ENCODE data around the gene NEB. TPM values are rescaled to one million over a fixed set of nuclear protein-coding genes. Genes with fewer than 3 reads are reported as not detected.
"Not testable (repeated sequence)": the region's sequence is repeated elsewhere in the genome, so short reads cannot be mapped to it uniquely, and the experiment has no call there.

Gene NEB
- total and polyA plus RNA-seq, 4 donors = 1.6 to 3.1 (median 2.5) TPM

GRCh38 chr2:151568501-151568900 lies 165.8 kb downstream of the NEB start:
- intact Hi-C loops (cut with DNase I) = no loop called here
- Histone ChIP-seq H3K9me3 (ENCODE audit: control insufficient read depth, low read length) (no peaks in the 10 kb centered on the region), H3K27ac (ENCODE audit: low read depth in 1 of 2, low read length in 2 of 2) (no peak overlapping the region), H3K4me1 (ENCODE audit: control insufficient read depth in 1 of 2, insufficient read depth in 2 of 2, low read length in 2 of 2) (peaks cover 0 to 3% of the 10 kb centered on the region in 2 donors), H3K36me3 (ENCODE audit: control insufficient read depth in 1 of 2, insufficient read depth in 2 of 2, low read length in 1 of 2) (no peaks in the 10 kb centered on the region), H3K27me3 (ENCODE audit: control insufficient read depth in 1 of 2, insufficient read depth in 2 of 2, low read length in 1 of 2) (no peaks in the 10 kb centered on the region), H3K4me3 (ENCODE audit: low read length in 2 of 2) (no peak overlapping the region)
- WGBS, 2 donors = 4 to 11% methylated on average over 7 of the region's 7 CpGs
- DNase-seq = no peak
- ATAC-seq (ENCODE audit: low FRiP score) = no peak

GRCh38 chr2:151567006-151567405 lies 167.3 kb downstream of the NEB start:
- Histone ChIP-seq H3K27ac (ENCODE audit: low read depth in 1 of 2, low read length in 2 of 2) (no peak overlapping the region), H3K4me3 (ENCODE audit: low read length in 2 of 2) (no peak overlapping the region), H3K27me3 (ENCODE audit: control insufficient read depth in 1 of 2, insufficient read depth in 2 of 2, low read length in 1 of 2) (no peaks in the 10 kb centered on the region), H3K4me1 (ENCODE audit: control insufficient read depth in 1 of 2, insufficient read depth in 2 of 2, low read length in 2 of 2) (peaks cover 0 to 3% of the 10 kb centered on the region in 2 donors), H3K9me3 (ENCODE audit: control insufficient read depth, low read length) (no peaks in the 10 kb centered on the region), H3K36me3 (ENCODE audit: control insufficient read depth in 1 of 2, insufficient read depth in 2 of 2, low read length in 1 of 2) (no peaks in the 10 kb centered on the region)
- DNase-seq (no peak), ATAC-seq (ENCODE audit: low FRiP score) (no peak)
- WGBS, 2 donors = 93 to 95% methylated on average over 5 of the region's 5 CpGs
- intact Hi-C loops (cut with DNase I) = no loop called here

GRCh38 chr2:151562398-151562797 lies 171.9 kb downstream of the NEB start:
- no peak for ATAC-seq (ENCODE audit: low FRiP score)
- Histone ChIP-seq H3K27ac (ENCODE audit: low read depth in 1 of 2, low read length in 2 of 2) (no peak overlapping the region), H3K9me3 (ENCODE audit: control insufficient read depth, low read length) (no peaks in the 10 kb centered on the region), H3K4me3 (ENCODE audit: low read length in 2 of 2) (no peak overlapping the region), H3K4me1 (ENCODE audit: control insufficient read depth in 1 of 2, insufficient read depth in 2 of 2, low read length in 2 of 2) (peaks cover 0 to 2% of the 10 kb centered on the region in 2 donors), H3K36me3 (ENCODE audit: control insufficient read depth in 1 of 2, insufficient read depth in 2 of 2, low read length in 1 of 2) (no peaks in the 10 kb centered on the region), H3K27me3 (ENCODE audit: control insufficient read depth in 1 of 2, insufficient read depth in 2 of 2, low read length in 1 of 2) (no peaks in the 10 kb centered on the region)
- intact Hi-C loops (cut with DNase I) = no loop called here
- no peak for DNase-seq
- WGBS, 2 donors = 95 to 96% methylated on average over 8 of the region's 8 CpGs

- Histone ChIP-seq H3K27me3 (ENCODE audit: control insufficient read depth in 1 of 2, insufficient read depth in 2 of 2, low read length in 1 of 2) (no peaks in the 10 kb centered on the region), H3K9me3 (ENCODE audit: control insufficient read depth, low read length) (no peaks in the 10 kb centered on the region), H3K4me3 (ENCODE audit: low read length in 2 of 2) (no peak overlapping the region), H3K4me1 (ENCODE audit: control insufficient read depth in 1 of 2, insufficient read depth in 2 of 2, low read length in 2 of 2) (peaks cover 0 to 2% of the 10 kb centered on the region in 2 donors), H3K36me3 (ENCODE audit: control insufficient read depth in 1 of 2, insufficient read depth in 2 of 2, low read length in 1 of 2) (no peaks in the 10 kb centered on the region), H3K27ac (ENCODE audit: low read depth in 1 of 2, low read length in 2 of 2) (no peak overlapping the region)
- DNase-seq (peak in 1 of 2 donors; percentile 47), ATAC-seq (ENCODE audit: low FRiP score) (no peak)
- intact Hi-C loops (cut with DNase I) = no loop called here
- 4 to 6% methylated on average over 3 of the region's 3 CpGs for WGBS, 2 donors
Observed at GRCh38 chr2:151560289-151560688, 174.0 kb downstream of the NEB start.

GRCh38 chr2:151559431-151559830 lies 174.8 kb downstream of the NEB start:
- DNase-seq; H3K27me3 ChIP-seq (ENCODE audit: control insufficient read depth in 1 of 2, insufficient read depth in 2 of 2, low read length in 1 of 2); H3K9me3 ChIP-seq (ENCODE audit: control insufficient read depth, low read length); H3K27ac ChIP-seq (ENCODE audit: low read depth in 1 of 2, low read length in 2 of 2); H3K4me3 ChIP-seq (ENCODE audit: low read length in 2 of 2); intact Hi-C loops (cut with DNase I); H3K4me1 ChIP-seq (ENCODE audit: control insufficient read depth in 1 of 2, insufficient read depth in 2 of 2, low read length in 2 of 2); ATAC-seq (ENCODE audit: low FRiP score); H3K36me3 ChIP-seq (ENCODE audit: control insufficient read depth in 1 of 2, insufficient read depth in 2 of 2, low read length in 1 of 2): not testable (repeated sequence)
- 98 to 99% methylated on average over 2 of the region's 2 CpGs for WGBS, 2 donors

- WGBS, 2 donors = 63 to 69% methylated on average over 2 of the region's 2 CpGs
- H3K36me3 ChIP-seq (ENCODE audit: control insufficient read depth in 1 of 2, insufficient read depth in 2 of 2, low read length in 1 of 2); DNase-seq; H3K4me3 ChIP-seq (ENCODE audit: low read length in 2 of 2); ATAC-seq (ENCODE audit: low FRiP score); intact Hi-C loops (cut with DNase I); H3K27ac ChIP-seq (ENCODE audit: low read depth in 1 of 2, low read length in 2 of 2); H3K27me3 ChIP-seq (ENCODE audit: control insufficient read depth in 1 of 2, insufficient read depth in 2 of 2, low read length in 1 of 2); H3K4me1 ChIP-seq (ENCODE audit: control insufficient read depth in 1 of 2, insufficient read depth in 2 of 2, low read length in 2 of 2); H3K9me3 ChIP-seq (ENCODE audit: control insufficient read depth, low read length): not testable (repeated sequence)
Observed at GRCh38 chr2:151557883-151558282, 176.4 kb downstream of the NEB start.

GRCh38 chr2:151556121-151556520 lies 178.2 kb downstream of the NEB start:
- intact Hi-C loops (cut with DNase I) = no loop called here
- ATAC-seq (ENCODE audit: low FRiP score) (no peak), DNase-seq (no peak)
- Histone ChIP-seq H3K9me3 (ENCODE audit: control insufficient read depth, low read length) (no peaks in the 10 kb centered on the region), H3K36me3 (ENCODE audit: control insufficient read depth in 1 of 2, insufficient read depth in 2 of 2, low read length in 1 of 2) (no peaks in the 10 kb centered on the region), H3K27ac (ENCODE audit: low read depth in 1 of 2, low read length in 2 of 2) (no peak overlapping the region), H3K27me3 (ENCODE audit: control insufficient read depth in 1 of 2, insufficient read depth in 2 of 2, low read length in 1 of 2) (no peaks in the 10 kb centered on the region), H3K4me1 (ENCODE audit: control insufficient read depth in 1 of 2, insufficient read depth in 2 of 2, low read length in 2 of 2) (peaks cover 0 to 2% of the 10 kb centered on the region in 2 donors), H3K4me3 (ENCODE audit: low read length in 2 of 2) (no peak overlapping the region)

- H3K36me3 ChIP-seq (ENCODE audit: control insufficient read depth in 1 of 2, insufficient read depth in 2 of 2, low read length in 1 of 2) = peaks cover 0 to 2% of the 10 kb centered on the region in 2 donors
- H3K27me3 ChIP-seq (ENCODE audit: control insufficient read depth in 1 of 2, insufficient read depth in 2 of 2, low read length in 1 of 2) = no peaks in the 10 kb centered on the region
- WGBS, 2 donors = 84 to 86% methylated on average over 5 of the region's 5 CpGs
- no peaks in the 10 kb centered on the region for H3K9me3 ChIP-seq (ENCODE audit: control insufficient read depth, low read length)
- H3K27ac ChIP-seq (ENCODE audit: low read depth in 1 of 2, low read length in 2 of 2) = no peak overlapping the region
- ATAC-seq (ENCODE audit: low FRiP score) (no peak), DNase-seq (no peak)
- intact Hi-C loops (cut with DNase I) = no loop called here
- H3K4me3 ChIP-seq (ENCODE audit: low read length in 2 of 2) = no peak overlapping the region
- no peaks in the 10 kb centered on the region for H3K4me1 ChIP-seq (ENCODE audit: control insufficient read depth in 1 of 2, insufficient read depth in 2 of 2, low read length in 2 of 2)
Observed at GRCh38 chr2:151552287-151552686, 182.0 kb downstream of the NEB start.

- ATAC-seq (ENCODE audit: low FRiP score) = no peak
- no peaks in the 10 kb centered on the region for H3K4me1 ChIP-seq (ENCODE audit: control insufficient read depth in 1 of 2, insufficient read depth in 2 of 2, low read length in 2 of 2)
- H3K27me3 ChIP-seq (ENCODE audit: control insufficient read depth in 1 of 2, insufficient read depth in 2 of 2, low read length in 1 of 2) = no peaks in the 10 kb centered on the region
- WGBS, 2 donors = 76 to 84% methylated on average over 5 of the region's 5 CpGs
- intact Hi-C loops (cut with DNase I) = no loop called here
- H3K27ac ChIP-seq (ENCODE audit: low read depth in 1 of 2, low read length in 2 of 2) = no peak overlapping the region
- no peaks in the 10 kb centered on the region for H3K9me3 ChIP-seq (ENCODE audit: control insufficient read depth, low read length)
- peaks cover 0 to 2% of the 10 kb centered on the region in 2 donors for H3K36me3 ChIP-seq (ENCODE audit: control insufficient read depth in 1 of 2, insufficient read depth in 2 of 2, low read length in 1 of 2)
- DNase-seq = no peak
- no peak overlapping the region for H3K4me3 ChIP-seq (ENCODE audit: low read length in 2 of 2)
Observed at GRCh38 chr2:151551556-151551955, 182.7 kb downstream of the NEB start.

All from aorta (tissue), 5 donors.